ENCODE results near the gene TMA16. TPM values are rescaled to one million over a fixed set of nuclear protein-coding genes. Genes with fewer than 3 reads are reported as not detected.
"Not testable (repeated sequence)": the region's sequence is repeated elsewhere in the genome, so short reads cannot be mapped to it uniquely, and the experiment has no call there.

The TMA16 gene
- total RNA-seq (10 to 100 TPM in 4 of 5 donors, 1 to 10 TPM in 1; 9.6 to 23.1 (median 19.7) TPM), total RNA-seq (6.7 to 82.7 (median 14.2) reads per million in 29 experiments)
- total RNA-seq (2013) = 22.3 TPM

- DNase-seq (peak; percentile 57 to 86 (median 70)), ATAC-seq (replicated peaks in 1 of 4) (peak; percentile 81 to 85 (median 82))
- Mint-ChIP-seq H3K4me3 (peak within 1 kb of the TSS; percentile 96 to 99 (median 96)), H3K36me3 (peaks cover 5% of the 10 kb centered on the region), H3K9me3 (no peaks in the 10 kb centered on the region), H3K4me1 (peaks cover 28 to 40% (median 35%) of the 10 kb centered on the region in 3 donors), H3K27ac (peak within 1 kb of the TSS; percentile 95 to 96), H3K27me3 (peaks cover 3% of the 10 kb centered on the region in 2 donors)
- under 1% methylated on average over 61 of the region's 64 CpGs for WGBS (ENCODE audit: insufficient coverage)
- Histone ChIP-seq H3K4me3 (ENCODE audit: control insufficient read depth in 1 of 2, extremely low read depth in 1 of 2, low read length in 1 of 2) (peak within 1 kb of the TSS; percentile 76 to 97), H3K9me3 (no peaks in the 10 kb centered on the region), H3K27me3 (replicated peaks in 1 of 2; ENCODE audit: control insufficient read depth in 2 of 2, extremely low read depth in 1 of 2, insufficient read depth in 2 of 2, low read length in 1 of 2) (no peaks in the 10 kb centered on the region), H3K27ac (ENCODE audit: low read length) (peak within 1 kb of the TSS; percentile 56), H3K4me1 (ENCODE audit: control insufficient read depth in 1 of 2, extremely low read depth in 1 of 2, insufficient read depth in 2 of 2, low read length in 2 of 2) (peaks cover 9 to 15% of the 10 kb centered on the region in 2 experiments), H3K36me3 (ENCODE audit: control insufficient read depth in 2 of 2, extremely low read depth in 1 of 2, insufficient read depth in 1 of 2, low read length in 1 of 2) (no peaks in the 10 kb centered on the region)
- CTCF ChIA-PET = interaction anchor here (0.6 to 2.9 kb wide), 7 partner anchors 9 to 1841 kb away, joined by 3 to 39 read pairs (median 4); no protein-coding TSS in a partner anchor
- POLR2A ChIA-PET = interaction anchor here (0.6 to 1.0 kb wide), 2 partner anchors 56 to 169 kb away, joined by 3 to 8 read pairs; no protein-coding TSS in a partner anchor
These were observed at the start of gene TMA16 for GRCh38 chr4:163494360-163495241. TSS of gene TMA16 (plus strand) at chr4:163494690. CDS start at chr4:163494802, 112 bp downstream.

GRCh38 chr4:163447023-163447422 lies 47.5 kb upstream of the TMA16 start:
- DNase-seq; H3K4me3 ChIP-seq (ENCODE audit: control insufficient read depth in 1 of 2, extremely low read depth in 1 of 2, low read length in 1 of 2); CTCF ChIA-PET; H3K9me3 ChIP-seq; H3K4me1 Mint-ChIP-seq; H3K36me3 Mint-ChIP-seq; H3K27me3 ChIP-seq (replicated peaks in 1 of 2; ENCODE audit: control insufficient read depth in 2 of 2, extremely low read depth in 1 of 2, insufficient read depth in 2 of 2, low read length in 1 of 2); H3K9me3 Mint-ChIP-seq; H3K27ac ChIP-seq (ENCODE audit: low read length); ATAC-seq (replicated peaks in 1 of 4); POLR2A ChIA-PET; H3K4me3 Mint-ChIP-seq; H3K27ac Mint-ChIP-seq; H3K4me1 ChIP-seq (ENCODE audit: control insufficient read depth in 1 of 2, extremely low read depth in 1 of 2, insufficient read depth in 2 of 2, low read length in 2 of 2); H3K36me3 ChIP-seq (ENCODE audit: control insufficient read depth in 2 of 2, extremely low read depth in 1 of 2, insufficient read depth in 1 of 2, low read length in 1 of 2): not testable (repeated sequence)
- H3K27me3 Mint-ChIP-seq = peaks cover 7 to 11% of the 10 kb centered on the region in 2 donors
- WGBS (ENCODE audit: insufficient coverage) = 100% methylated on average over 5 of the region's 12 CpGs

GRCh38 chr4:163447481-163447880 lies 47.0 kb upstream of the TMA16 start:
- Mint-ChIP-seq H3K9me3 (no peaks in the 10 kb centered on the region), H3K27ac (no peak overlapping the region), H3K36me3 (no peaks in the 10 kb centered on the region), H3K4me3 (no peak overlapping the region), H3K4me1 (no peaks in the 10 kb centered on the region), H3K27me3 (peaks cover 5 to 8% of the 10 kb centered on the region in 2 donors)
- H3K27ac ChIP-seq (ENCODE audit: low read length) = no peak overlapping the region
- CTCF ChIA-PET = no interaction called here
- ATAC-seq (replicated peaks in 1 of 4) (no peak), DNase-seq (no peak)
- no peaks in the 10 kb centered on the region for H3K36me3 ChIP-seq (ENCODE audit: control insufficient read depth in 2 of 2, extremely low read depth in 1 of 2, insufficient read depth in 1 of 2, low read length in 1 of 2)
- no peaks in the 10 kb centered on the region for H3K9me3 ChIP-seq
- no peaks in the 10 kb centered on the region for H3K27me3 ChIP-seq (replicated peaks in 1 of 2; ENCODE audit: control insufficient read depth in 2 of 2, extremely low read depth in 1 of 2, insufficient read depth in 2 of 2, low read length in 1 of 2)
- no peaks in the 10 kb centered on the region for H3K4me1 ChIP-seq (ENCODE audit: control insufficient read depth in 1 of 2, extremely low read depth in 1 of 2, insufficient read depth in 2 of 2, low read length in 2 of 2)
- POLR2A ChIA-PET = no interaction called here
- WGBS (ENCODE audit: insufficient coverage) = no CpG with 5 or more reads among the region's 1 CpG
- H3K4me3 ChIP-seq (ENCODE audit: control insufficient read depth in 1 of 2, extremely low read depth in 1 of 2, low read length in 1 of 2) = no peak overlapping the region

DNA sequence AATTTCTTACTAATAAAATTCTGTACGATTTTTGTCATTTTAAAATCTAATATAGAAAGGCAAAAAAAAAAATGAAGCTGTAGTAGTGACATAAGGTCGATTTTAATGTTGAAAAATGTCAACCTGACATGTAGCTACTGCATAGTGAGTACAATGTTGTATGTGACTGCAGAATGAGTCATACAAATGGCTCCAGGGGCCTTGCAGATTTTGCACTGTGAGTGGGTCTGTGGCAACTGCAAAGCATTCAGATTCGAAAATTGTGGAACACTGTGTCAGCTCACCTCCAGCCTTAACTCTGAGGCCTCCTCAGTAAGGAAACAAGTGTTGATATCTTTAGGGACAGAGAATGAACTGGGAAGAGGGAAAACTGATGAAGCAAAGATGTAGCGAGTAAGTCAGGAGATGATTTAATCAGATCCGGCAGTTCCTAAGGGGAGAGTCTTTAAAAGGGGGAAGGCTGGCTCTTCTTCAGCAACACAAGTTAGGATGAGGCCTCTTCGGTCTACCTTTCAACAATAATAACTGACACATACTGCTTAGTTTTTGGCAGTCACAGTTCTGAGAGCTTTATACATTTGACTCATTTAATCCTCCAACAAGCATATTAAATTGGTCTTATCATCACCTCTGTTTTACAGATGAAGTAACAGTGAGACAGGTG lies 45.8 kb upstream of the TMA16 start:
- H3K4me1 ChIP-seq (ENCODE audit: control insufficient read depth in 1 of 2, extremely low read depth in 1 of 2, insufficient read depth in 2 of 2, low read length in 2 of 2) = no peaks in the 10 kb centered on the region
- ChIA-PET POLR2A (interaction anchor here in 1 of 2 donors (0.6 kb wide), 1 partner anchor 77 kb away, joined by 3 read pairs; no protein-coding TSS in a partner anchor), CTCF (interaction anchor here in 1 of 2 donors (0.8 to 0.9 kb wide), 2 partner anchors 102 to 1353 kb away, joined by 3 to 6 read pairs; no protein-coding TSS in a partner anchor)
- Mint-ChIP-seq H3K9me3 (no peaks in the 10 kb centered on the region), H3K4me1 (no peaks in the 10 kb centered on the region), H3K27me3 (peaks cover 0 to 8% of the 10 kb centered on the region in 2 donors), H3K27ac (no peak overlapping the region), H3K36me3 (no peaks in the 10 kb centered on the region), H3K4me3 (no peak overlapping the region)
- no peaks in the 10 kb centered on the region for H3K27me3 ChIP-seq (replicated peaks in 1 of 2; ENCODE audit: control insufficient read depth in 2 of 2, extremely low read depth in 1 of 2, insufficient read depth in 2 of 2, low read length in 1 of 2)
- H3K4me3 ChIP-seq (ENCODE audit: control insufficient read depth in 1 of 2, extremely low read depth in 1 of 2, low read length in 1 of 2) = no peak overlapping the region
- no peaks in the 10 kb centered on the region for H3K9me3 ChIP-seq
- no peaks in the 10 kb centered on the region for H3K36me3 ChIP-seq (ENCODE audit: control insufficient read depth in 2 of 2, extremely low read depth in 1 of 2, insufficient read depth in 1 of 2, low read length in 1 of 2)
- no peak for DNase-seq
- WGBS (ENCODE audit: insufficient coverage) = 20% methylated on average over 1 of the region's 6 CpGs
- ATAC-seq (replicated peaks in 1 of 4) = no peak
- no peak overlapping the region for H3K27ac ChIP-seq (ENCODE audit: low read length)

DNA sequence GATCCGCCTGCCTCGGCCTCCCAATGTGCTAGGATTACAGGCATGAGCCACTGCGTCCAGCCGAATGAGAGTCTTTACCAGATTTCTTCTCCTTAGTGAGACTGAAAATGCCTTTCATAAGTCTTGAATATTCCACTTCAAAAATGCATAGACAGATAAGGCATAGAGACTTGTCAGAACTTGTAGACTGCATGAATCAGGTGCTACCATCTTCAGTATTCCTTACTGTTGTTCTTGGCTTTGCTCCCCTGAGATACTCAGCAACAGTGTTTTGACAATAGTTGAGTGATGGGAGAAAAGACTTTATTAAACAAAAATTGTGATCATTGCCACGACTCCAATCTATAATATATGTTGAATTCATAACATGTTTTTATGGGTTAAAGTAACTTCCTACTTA lies 31.9 kb upstream of the TMA16 start:
- Histone ChIP-seq H3K4me3 (ENCODE audit: control insufficient read depth in 1 of 2, extremely low read depth in 1 of 2, low read length in 1 of 2) (no peak overlapping the region), H3K27me3 (replicated peaks in 1 of 2; ENCODE audit: control insufficient read depth in 2 of 2, extremely low read depth in 1 of 2, insufficient read depth in 2 of 2, low read length in 1 of 2) (peaks cover 0 to 2% of the 10 kb centered on the region in 2 experiments), H3K9me3 (no peaks in the 10 kb centered on the region), H3K36me3 (ENCODE audit: control insufficient read depth in 2 of 2, extremely low read depth in 1 of 2, insufficient read depth in 1 of 2, low read length in 1 of 2) (no peaks in the 10 kb centered on the region), H3K4me1 (ENCODE audit: control insufficient read depth in 1 of 2, extremely low read depth in 1 of 2, insufficient read depth in 2 of 2, low read length in 2 of 2) (no peaks in the 10 kb centered on the region), H3K27ac (ENCODE audit: low read length) (no peak overlapping the region)
- Mint-ChIP-seq H3K4me1 (no peaks in the 10 kb centered on the region), H3K27me3 (peaks cover 16 to 18% of the 10 kb centered on the region in 2 donors), H3K4me3 (no peak overlapping the region), H3K36me3 (no peaks in the 10 kb centered on the region), H3K9me3 (no peaks in the 10 kb centered on the region), H3K27ac (no peak overlapping the region)
- DNase-seq (no peak), ATAC-seq (replicated peaks in 1 of 4) (no peak)
- 100% methylated on average over 1 of the region's 5 CpGs for WGBS (ENCODE audit: insufficient coverage)
- ChIA-PET CTCF (no interaction called here), POLR2A (no interaction called here)

GRCh38 chr4:163467082-163467770 lies 27.3 kb upstream of the TMA16 start:
- no peaks in the 10 kb centered on the region for H3K9me3 ChIP-seq
- WGBS (ENCODE audit: insufficient coverage) = no CpG with 5 or more reads among the region's 4 CpGs
- CTCF ChIA-PET = no interaction called here
- no peaks in the 10 kb centered on the region for H3K36me3 ChIP-seq (ENCODE audit: control insufficient read depth in 2 of 2, extremely low read depth in 1 of 2, insufficient read depth in 1 of 2, low read length in 1 of 2)
- H3K27ac ChIP-seq (ENCODE audit: low read length) = no peak overlapping the region
- no peak for ATAC-seq (replicated peaks in 1 of 4)
- Mint-ChIP-seq H3K27ac (no peak overlapping the region), H3K27me3 (peaks cover 16 to 17% of the 10 kb centered on the region in 2 donors), H3K4me1 (no peaks in the 10 kb centered on the region), H3K4me3 (no peak overlapping the region), H3K36me3 (no peaks in the 10 kb centered on the region), H3K9me3 (no peaks in the 10 kb centered on the region)
- H3K4me1 ChIP-seq (ENCODE audit: control insufficient read depth in 1 of 2, extremely low read depth in 1 of 2, insufficient read depth in 2 of 2, low read length in 2 of 2) = no peaks in the 10 kb centered on the region
- H3K27me3 ChIP-seq (replicated peaks in 1 of 2; ENCODE audit: control insufficient read depth in 2 of 2, extremely low read depth in 1 of 2, insufficient read depth in 2 of 2, low read length in 1 of 2) = peaks cover 3 to 4% of the 10 kb centered on the region in 2 experiments
- no peak for DNase-seq
- POLR2A ChIA-PET = no interaction called here
- H3K4me3 ChIP-seq (ENCODE audit: control insufficient read depth in 1 of 2, extremely low read depth in 1 of 2, low read length in 1 of 2) = no peak overlapping the region
